ENCODE measurements around the gene BYSL.

DNA sequence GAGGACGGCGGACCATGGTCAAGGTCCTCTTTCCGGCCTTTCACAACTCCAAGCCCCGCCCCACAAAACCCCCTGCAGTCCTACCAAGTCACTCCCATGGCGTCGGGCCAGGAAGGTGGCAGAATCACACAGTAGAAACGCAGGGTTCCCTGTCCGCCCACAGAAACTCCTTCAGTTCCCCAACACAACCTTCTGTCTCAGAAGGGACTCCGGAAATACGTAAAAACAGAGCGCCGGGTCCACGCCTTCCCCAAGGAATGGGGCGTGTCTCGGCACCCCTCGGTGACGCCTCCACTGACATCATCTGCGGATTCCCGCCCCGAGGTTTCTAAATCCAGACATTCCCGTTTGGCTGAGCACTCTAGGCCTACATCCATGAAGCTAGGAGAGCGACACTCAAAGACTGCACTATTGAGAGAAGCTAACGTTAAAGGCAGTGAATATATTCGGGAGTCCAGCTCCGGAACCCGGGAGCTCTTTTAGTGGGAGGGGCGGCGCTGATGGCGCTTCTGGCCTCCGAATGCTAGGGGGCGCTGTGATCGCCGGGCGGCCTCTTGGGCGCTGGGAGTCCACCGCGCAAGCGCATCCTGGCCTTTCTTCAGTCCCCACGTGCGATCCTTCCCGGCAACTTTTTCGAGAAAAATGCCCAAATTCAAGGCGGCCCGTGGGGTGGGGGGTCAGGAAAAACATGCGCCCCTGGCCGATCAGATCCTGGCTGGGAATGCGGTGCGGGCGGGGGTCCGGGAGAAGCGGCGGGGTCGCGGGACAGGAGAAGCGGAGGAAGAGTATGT lies at the start of gene BYSL, which contains the start of gene MED20:
- TF ChIP-seq FOXM1 (IDR thresholded peaks at IDR 0.05; ENCODE audit: borderline replicate concordance) (no peak), FOXA1 (IDR thresholded peaks at IDR 0.05) (no peak), LEF1 (IDR thresholded peaks at IDR 0.05; ENCODE audit: borderline replicate concordance) (no peak; the same call in 1 of the 2 replicates), SUZ12 (IDR thresholded peaks at IDR 0.05) (no peak), TARDBP (IDR thresholded peaks at IDR 0.05) (no peak), BHLHE40 (IDR thresholded peaks at IDR 0.05; ENCODE audit: borderline replicate concordance) (no peak), CTBP1 (IDR thresholded peaks at IDR 0.05; ENCODE audit: borderline replicate concordance) (no peak), ZNF384 (IDR thresholded peaks at IDR 0.05) (no peak), ARNT (IDR thresholded peaks at IDR 0.05) (no peak), SP1 (IDR thresholded peaks at IDR 0.05) (peak; percentile 77), HDGF (IDR thresholded peaks at IDR 0.05; ENCODE audit: borderline replicate concordance) (no peak), L3MBTL2 (conservative IDR thresholded peaks at IDR 0.05) (peak; percentile 96)
